ENCODE results near the gene MOV10.
A peak's percentile ranks its signal among the peaks of the same experiment; 100 is the strongest.
"Not testable (repeated sequence)": the region's sequence is repeated elsewhere in the genome, so short reads cannot be mapped to it uniquely, and the experiment has no call there.

Gene MOV10, protein sequence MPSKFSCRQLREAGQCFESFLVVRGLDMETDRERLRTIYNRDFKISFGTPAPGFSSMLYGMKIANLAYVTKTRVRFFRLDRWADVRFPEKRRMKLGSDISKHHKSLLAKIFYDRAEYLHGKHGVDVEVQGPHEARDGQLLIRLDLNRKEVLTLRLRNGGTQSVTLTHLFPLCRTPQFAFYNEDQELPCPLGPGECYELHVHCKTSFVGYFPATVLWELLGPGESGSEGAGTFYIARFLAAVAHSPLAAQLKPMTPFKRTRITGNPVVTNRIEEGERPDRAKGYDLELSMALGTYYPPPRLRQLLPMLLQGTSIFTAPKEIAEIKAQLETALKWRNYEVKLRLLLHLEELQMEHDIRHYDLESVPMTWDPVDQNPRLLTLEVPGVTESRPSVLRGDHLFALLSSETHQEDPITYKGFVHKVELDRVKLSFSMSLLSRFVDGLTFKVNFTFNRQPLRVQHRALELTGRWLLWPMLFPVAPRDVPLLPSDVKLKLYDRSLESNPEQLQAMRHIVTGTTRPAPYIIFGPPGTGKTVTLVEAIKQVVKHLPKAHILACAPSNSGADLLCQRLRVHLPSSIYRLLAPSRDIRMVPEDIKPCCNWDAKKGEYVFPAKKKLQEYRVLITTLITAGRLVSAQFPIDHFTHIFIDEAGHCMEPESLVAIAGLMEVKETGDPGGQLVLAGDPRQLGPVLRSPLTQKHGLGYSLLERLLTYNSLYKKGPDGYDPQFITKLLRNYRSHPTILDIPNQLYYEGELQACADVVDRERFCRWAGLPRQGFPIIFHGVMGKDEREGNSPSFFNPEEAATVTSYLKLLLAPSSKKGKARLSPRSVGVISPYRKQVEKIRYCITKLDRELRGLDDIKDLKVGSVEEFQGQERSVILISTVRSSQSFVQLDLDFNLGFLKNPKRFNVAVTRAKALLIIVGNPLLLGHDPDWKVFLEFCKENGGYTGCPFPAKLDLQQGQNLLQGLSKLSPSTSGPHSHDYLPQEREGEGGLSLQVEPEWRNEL
- total RNA-seq = 70.3 to 113 (median 87.7) reads per million in 4 donors

DNA sequence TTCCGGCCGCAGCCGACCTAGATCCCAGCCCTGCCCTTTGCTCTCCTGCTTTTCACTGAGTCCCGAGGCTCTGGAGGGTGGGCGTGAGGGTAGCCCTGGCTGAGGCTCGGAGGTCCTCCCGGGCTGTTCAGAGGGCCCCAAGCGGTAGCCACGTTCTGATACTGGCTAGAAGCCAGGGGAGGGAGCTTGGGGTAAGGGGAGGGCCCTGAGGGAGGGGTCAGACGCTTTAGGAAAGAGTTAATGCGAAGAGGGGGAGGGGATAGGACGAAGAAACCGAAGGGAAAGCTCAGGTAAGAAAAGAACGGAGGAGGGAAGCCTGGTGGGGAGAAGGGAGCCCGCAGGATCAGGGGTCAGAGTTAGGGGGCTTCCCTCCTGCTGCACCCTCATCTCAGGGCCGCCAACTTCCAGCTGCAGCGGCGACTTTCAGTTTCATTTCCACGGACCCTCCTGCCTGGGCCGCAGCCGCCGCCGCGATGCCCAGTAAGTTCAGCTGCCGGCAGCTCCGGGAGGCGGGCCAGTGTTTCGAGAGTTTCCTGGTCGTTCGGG, at the start of gene MOV10:
Gene MOV10 (plus strand): TSS at position 220 of the 546 bp plus-strand sequence. CDS start 254 bp downstream, at position 474.
- DNase-seq = peak; percentile 33 to 69 (median 43)

DNA sequence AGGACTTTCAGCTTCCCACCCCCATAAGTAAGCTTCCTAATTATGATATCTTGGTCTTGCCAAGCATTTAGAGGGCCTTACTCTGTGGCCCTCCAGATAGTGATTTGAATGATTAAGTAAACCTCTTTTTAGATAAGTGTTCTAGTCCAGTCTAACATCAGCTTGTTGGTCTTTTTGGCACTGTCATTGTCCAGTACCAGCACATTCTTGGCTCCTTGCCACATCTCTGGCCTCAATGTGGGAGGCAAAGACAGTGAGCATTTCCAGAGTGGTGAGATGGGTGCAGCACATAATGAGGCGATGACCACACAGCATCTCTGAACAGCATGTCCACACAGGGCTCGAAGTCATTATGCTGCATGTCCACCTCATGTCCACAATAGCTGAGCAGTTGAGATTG, 48.8 kb upstream of the MOV10 start:
- DNase-seq = no peak

DNA sequence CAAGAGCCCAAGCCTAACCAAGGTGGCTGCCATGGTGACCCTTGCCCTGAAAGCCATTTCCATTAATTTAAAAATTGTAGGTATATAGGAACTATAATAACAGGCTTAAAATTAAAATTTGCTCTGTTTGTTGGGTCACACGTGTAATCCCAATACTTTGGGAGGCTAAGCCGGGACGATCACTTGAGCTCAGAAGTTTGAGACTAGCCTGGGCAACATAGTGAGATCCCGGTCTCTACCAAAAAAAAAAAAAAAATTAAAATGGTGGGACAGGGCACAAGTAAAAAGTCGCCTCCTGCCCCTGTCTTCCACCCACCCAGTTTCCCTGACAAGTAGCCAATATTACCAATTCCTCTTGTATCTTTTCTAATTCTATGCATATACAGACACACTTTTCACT, 48.3 kb upstream of the MOV10 start:
- DNase-seq = no peak

DNA sequence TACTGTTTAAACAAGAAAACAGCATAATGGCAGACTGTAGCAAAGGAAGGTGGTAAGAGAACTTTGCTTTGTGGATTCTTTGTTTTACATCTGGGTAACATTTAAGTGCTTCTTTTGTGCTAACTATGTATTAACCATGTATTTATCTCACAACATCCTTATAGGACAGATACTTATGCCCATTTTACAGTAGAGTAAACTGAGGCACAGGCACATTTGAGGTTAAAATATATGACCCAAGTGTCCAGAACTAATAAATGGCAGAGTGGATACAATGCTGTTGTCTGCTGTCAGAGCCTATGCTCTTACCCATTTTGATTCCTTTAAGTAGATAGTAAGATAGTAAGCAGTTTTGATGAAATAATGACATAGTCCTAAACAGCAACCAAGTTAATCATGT, 47.6 kb upstream of the MOV10 start:
- no peak for DNase-seq

DNA sequence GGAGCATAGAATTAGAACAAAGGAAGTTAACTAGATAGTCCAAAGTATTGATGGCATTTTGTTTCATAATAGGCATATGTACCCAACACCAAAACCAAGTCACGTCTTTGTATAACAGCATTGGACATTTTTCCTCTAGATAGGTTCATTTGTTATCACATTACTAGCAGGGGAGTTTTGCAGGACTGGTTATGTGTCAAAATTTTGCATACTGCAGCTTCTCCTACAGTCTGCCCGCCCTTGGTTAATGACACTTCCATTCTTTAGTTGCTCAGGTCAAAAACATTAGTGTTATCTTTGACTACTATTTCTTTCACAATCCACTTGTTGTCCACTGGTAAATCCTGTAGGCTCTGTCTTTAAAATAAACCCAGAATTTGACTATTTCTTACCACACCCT, 45.9 kb upstream of the MOV10 start:
- no peak for DNase-seq

DNA sequence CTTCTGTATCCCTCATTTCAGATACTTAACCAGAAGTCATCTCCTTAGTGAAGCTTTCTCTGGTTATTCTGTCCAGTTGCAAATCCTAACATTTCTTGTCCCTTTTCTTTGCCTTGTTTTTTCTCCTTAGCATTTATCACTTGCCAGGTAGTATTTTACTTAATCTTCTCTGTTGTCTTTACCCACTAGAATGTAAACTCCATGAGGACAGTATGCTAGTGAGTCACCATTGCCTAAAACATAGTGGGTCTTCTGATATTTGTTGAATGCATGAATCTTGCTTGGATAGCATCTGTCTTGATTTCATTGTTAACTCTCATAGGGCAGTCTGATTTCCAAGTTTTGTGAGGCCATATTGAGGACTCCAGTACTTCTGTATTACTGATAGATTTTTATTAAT, 45.2 kb upstream of the MOV10 start:
- no peak for DNase-seq

DNA sequence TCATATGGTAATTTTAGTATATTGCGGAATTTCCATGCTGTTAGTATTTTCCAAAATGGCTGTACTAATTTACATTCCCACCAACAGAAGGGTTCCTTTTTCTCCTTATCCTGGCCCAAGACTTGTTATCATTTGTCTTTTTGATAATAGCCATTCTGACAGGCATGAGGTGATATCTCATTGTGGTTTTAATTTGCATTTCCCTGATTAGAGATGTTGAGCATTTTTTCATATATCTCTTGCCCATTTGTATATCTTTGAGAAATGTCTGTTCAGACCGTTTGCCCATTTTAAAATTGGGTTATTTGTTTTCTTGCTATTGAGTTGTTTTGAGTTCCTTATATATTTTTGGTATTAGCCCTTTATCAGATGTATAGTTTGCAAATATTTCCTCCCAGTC, 40.8 kb upstream of the MOV10 start:
- no peak for DNase-seq

DNA sequence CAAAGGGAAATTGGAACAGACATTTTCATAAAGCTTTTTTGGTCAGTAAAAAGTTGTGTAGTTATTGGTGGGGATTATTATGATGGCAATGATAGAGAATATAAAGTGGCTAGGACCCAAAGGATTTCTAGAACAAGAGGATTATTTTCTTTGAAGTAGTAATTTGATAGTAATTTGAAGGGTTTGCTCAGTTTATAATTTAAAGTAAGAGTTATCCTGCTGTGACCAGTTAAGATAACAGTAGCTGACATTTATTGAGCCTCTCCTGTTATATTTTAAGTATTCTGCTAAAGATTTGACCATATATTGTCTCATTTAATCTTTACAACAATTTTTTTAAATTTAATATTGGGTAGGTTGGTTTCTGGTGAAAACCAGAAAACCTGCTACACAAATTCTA, 40.1 kb upstream of the MOV10 start:
- no peak for DNase-seq

DNA sequence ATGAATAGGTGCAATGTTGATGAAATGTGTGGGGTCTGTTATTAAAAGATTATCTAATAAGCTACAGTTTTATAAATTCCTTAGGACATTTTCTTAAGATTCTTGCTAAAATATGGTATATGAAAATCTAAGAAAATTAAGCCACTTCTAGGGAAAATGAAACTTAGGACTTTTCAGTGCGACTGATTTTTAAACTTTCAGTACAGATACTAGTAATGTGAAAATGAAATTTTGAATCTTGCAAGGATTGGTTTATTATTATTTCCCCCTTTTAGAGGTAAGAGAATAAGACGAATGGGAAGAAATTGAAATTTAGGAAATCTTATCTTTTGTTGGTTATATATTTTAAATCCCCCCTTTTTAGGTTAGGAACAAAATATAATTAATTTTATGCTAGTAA, 38.4 kb upstream of the MOV10 start:
- no peak for DNase-seq

DNA sequence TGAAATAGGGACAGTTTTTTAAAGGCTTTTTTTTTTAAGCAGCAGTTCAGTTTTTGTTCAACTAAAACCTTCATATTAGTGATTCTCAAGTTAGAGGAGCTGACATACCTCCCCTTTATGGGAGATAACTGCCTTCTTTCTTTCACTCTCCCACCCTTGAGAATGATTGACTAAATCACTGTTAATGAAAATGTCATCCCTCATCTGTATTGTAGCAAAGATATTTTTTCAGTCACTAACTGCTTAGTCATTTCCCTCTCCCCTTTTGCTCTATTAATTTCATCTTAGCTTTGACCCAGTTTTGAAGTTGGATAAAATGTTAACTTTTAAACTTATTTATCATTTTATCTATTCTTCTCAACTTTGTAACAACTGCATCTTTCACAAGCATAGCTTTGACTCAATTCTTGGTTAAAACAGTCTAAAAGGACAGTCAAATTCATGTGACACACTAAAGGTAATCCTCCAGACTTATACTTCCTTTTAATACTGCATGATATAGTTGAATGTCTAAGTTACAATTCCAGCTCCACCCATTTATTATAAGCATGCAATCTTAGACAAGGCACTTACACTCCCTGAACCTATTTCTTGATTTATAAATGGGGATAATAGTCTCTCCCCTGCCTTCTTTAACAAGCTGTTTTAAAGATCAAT, 37.7 kb upstream of the MOV10 start:
- DNase-seq = no peak

DNA sequence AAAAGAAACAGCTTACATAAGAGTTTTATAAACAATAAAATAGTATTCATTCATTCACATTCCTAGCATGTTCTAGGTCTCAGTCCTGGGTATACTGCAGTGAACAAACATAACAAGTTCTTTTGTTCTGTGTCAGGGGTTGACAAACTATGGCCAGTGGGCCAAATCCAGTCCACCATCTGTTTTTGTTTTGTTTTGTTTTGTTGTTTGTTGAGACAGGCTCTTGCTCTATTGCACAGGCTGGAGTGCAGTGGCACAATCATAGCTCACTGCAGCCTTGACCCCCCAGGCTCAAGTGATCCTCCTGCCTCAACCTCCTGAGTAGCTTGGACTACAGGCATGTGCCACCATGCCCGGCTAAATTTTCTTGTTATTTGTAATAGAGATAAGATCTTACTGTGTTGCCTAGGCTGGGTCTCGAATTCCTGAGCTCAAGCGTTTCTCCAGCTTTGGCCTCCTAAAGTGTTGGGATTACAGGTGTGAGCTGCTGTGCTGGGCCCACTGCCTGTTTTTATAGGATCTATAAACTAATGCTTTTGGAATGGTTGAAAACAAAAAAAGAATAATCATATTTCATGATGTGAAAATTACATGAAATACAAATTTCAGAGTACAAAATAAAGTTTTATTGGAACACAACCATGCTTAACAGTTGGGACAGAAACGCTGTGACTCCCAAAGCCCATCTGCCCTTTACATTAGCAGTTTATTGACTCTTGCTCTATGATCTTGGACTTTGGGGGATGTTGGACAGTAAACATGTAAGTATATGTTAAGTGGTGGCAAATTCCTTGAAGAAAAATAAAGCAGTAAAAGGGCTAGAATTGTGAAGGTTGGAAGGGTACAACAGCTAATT, 37.0 kb upstream of the MOV10 start:
- DNase-seq = no peak

DNA sequence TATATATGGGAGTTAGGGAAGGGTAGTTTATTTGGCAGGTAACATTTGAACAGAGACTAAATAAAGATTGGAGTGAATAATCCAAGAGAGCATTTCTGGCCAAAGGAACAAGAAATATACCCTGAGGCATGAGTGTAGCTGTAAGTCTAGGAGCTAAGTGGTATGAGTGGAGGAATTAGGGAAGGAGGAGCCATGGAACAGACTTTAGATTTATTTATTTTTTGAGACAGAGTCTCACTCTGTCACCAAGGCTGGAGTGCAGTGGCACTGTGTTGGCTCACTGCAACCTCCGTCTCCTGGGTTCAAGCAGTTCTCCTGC, 36.4 kb upstream of the MOV10 start:
- no peak for DNase-seq

DNA sequence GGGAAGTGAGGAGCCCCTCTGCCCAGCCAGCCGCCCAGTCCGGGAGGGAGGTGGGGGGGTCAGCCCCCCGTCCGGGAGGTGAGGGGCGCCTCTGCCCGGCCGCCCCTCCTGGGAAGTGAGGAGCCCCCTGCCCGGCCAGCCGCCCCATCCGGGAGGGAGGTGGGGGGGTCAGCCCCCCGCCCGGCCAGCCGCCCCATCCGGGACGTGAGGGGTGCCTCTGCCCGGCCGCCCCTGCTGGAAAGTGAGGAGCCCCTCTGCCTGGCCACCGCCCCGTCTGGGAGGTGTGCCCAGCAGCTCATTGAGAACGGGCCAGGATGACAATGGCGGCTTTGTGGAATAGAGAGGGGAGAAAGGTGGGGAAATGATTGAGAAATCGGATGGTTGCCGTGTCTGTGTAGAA, 34.0 kb upstream of the MOV10 start:
- DNase-seq = not testable (repeated sequence)

DNA sequence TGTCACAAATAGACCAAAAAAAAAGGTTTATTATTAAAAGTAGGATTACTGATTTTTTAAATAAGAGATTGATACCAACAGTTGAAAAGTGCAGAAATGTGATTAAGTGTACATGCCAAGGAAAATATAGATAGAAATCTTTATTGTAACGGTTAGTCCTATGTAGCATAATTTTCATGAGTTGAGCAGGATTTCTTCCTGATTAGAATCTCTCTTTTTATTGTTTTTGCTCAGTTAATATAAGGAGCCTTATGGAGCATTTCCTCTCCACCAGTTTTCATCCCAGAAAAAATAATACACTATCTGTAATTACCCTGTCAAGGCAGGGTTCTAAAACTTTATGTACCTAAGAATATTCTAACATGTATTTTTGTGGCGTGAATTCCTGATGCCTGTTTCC, 31.4 kb upstream of the MOV10 start:
- no peak for DNase-seq

DNA sequence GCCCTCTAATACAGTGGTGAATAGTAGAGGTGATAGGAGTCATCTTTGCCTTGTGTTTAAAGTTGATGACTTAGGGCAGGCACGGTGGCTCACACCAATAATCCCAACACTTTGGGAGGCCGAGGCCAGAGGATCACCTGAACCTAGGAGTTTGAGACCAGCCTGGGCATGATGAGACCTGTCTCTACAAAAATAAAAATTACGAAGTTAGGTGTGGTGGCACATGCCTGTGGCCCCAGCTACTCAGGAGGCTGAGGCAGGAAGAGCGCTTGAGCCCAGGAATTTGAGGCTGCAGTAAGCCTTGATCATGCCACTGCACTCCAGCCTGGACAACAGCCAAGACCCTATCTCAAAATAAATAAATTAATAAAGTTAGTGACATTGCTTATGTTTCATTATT, 28.2 kb upstream of the MOV10 start:
- no peak for DNase-seq

DNA sequence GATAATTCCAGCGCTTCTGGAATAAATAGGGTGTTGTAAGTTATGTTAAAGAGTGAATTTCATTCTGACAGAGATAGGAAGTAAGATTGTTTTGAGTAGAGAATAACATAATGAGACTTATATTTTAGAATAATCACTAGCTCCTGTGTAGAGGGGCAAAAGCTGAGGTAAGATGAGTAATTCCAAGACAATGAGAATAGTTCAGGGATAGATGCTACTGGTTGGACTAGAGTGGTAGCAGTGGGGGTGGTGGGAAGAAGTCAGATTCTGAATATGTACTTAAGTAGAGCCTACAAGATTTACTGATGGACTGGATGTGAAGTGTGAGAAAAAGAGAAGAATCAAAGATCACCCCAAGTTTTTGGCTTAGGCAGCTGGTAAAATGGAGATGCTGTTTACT, 23.3 kb upstream of the MOV10 start:
- no peak for DNase-seq

DNA sequence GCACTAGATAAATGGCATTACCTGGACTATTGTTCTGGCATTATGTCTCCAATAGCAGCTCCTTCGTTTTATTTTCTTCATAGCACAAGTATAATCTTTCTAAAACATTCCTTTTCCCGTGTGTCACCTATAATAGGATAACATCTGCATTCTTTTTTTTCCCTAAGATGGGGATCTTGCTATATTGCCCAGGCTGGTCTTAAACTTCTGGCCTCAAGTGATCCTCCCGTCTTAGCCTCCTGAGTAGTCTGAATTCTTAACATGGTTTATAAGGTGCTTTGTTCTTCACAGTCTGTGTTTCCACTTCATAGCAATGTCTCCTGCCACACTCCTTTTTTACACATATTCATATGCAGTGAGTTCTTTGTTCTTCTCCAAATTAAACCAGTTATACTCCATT, 8.6 kb upstream of the MOV10 start:
- DNase-seq = no peak

DNA sequence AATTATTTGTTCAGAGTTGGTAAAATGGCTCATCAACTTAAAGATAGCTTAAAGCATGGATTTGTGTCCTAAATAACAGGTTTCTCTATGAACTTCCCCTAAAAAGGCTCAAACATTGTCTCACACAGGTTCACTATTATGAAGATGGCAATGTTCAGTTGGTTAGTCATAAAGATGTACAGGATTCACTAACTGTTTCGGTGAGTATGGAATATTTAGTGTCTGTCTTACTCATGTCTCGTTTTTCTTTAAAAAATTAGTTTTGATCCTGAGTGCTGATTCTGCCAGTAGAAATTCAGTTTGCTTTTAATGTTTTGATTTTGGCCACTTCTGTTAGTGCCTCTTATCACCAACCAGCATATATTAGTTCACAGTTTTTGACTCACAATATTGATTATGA, 7.5 kb upstream of the MOV10 start:
- peak in 1 of 5 donors; percentile 12 for DNase-seq

DNA sequence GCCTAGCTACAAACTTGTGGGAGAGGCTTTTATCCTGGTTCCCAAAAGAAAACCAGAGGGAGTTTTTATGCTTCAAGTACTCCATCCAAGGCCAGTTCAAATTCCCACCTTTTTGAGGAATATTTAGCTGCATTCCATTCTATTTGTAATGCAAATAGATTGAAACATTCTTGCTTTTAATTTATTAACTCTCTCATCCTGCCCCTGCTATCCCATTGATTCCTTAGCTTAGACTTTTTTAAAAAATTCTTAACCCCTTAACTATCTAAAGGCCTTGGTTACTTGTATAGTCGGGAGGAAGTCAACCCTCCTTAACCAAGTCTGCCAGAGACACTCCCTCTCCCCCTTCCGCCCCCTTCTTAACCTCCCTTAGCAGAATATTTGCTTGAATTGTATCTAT, 2.5 kb upstream of the MOV10 start:
- DNase-seq = no peak

DNA sequence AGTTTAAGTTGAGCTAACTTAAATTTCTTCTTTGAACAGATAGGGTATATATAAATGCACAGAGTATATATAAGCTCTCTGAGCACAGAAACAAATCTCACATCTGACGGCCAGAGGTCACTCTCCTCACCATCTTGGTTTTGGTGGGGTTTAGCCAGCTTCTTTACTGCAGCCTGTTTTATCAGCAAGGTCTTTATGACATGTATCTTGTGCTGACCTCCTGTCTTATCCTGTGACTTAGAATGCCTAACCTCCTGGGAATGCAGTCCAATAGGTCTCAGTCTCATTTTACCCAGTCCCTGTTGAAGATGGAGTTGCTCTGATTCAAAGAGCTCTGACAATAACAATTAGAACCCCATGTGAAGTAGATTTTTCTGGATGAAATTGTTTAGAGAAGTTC, 1.6 kb upstream of the MOV10 start:
- no peak for DNase-seq

DNA sequence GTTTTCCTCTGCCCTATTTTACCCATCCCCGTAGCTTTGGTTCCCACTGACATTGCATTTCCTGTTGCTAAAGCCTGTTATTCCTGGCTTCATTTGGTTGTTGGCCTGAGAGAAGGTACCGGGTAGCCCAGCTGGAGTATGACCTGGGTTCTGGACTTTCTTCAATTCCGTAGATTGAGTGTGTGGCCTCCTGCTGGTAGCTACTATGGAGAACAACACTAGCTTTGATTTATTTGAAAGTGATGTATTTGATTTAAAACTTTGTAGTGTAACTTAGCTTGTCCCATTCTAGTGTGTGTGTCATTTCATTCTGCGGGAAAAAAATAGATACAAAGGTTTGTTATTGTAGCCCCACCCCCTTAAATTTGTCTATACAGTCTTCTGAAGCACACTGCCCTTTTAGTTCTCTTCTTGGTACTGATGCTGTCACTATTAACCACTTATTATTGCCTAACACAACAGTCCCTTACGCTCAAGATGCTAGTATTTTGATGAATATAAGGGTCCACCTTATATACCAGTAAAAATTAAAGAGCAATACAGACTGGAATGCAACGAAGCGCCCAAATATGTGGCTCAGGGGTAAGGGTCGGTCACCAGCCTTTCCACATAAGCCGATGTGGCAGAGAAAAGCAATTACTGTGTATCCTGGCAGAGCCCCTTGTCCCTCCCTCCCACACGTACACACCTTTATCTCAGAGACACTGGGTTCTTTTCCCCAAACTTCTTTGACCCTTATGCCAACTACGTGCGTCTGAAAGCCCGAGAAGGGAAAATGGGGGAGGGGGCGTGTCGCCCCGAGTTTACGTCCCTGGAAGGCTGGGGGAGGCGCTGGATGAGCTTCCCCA, 643 bp upstream of the MOV10 start:
- DNase-seq = peak in 1 of 5 donors; percentile 9

All from T-helper 1 cell (primary cell).